T47D (cell line): ENCODE data around the gene SAG.
A peak's percentile ranks its signal among the peaks of the same experiment; 100 is the strongest.
"Not testable (repeated sequence)": the region's sequence is repeated elsewhere in the genome, so short reads cannot be mapped to it uniquely, and the experiment has no call there.

Experiments
- DNase-seq, 2 experiments: peaks; one replicate each; pipeline versions ENCODE4 v3.0.0 to v3.0.0-alpha.2; 2011 to 2012; ENCODE audit warnings: low read depth in 1 of 2, low spot score in 1 of 2
- JUND ChIP-seq: IDR thresholded peaks from 2 replicates; pipeline ENCODE4 v1.6.1; 2012; ENCODE audit warnings: low read depth
- in situ Hi-C: cut with HindIII; loops from 2 replicates; pipeline ENCODE4 v1.10.0; 2016; ENCODE audit warnings: low sequenced_read_pairs, low pct_unique_long_range_greater_than_20kb

SAG gene

GRCh38 chr2:233325256-233325655, 17.6 kb downstream of the SAG start:
- no peak for TF ChIP-seq JUND
- DNase-seq, result no peak
- in situ Hi-C loops, result no loop called here

GRCh38 chr2:233325814-233326213, 18.2 kb downstream of the SAG start:
- no peak for DNase-seq
- in situ Hi-C loops, result no loop called here
- no peak for TF ChIP-seq JUND

GRCh38 chr2:233326500-233326899, 18.9 kb downstream of the SAG start:
- DNase-seq, result no peak
- TF ChIP-seq JUND, result no peak
- in situ Hi-C loops, result no loop called here

GRCh38 chr2:233328922-233329321, 21.3 kb downstream of the SAG start:
- no peak for DNase-seq
- no peak for TF ChIP-seq JUND
- in situ Hi-C loops, result no loop called here

- TF ChIP-seq JUND, result no peak
- DNase-seq, result no peak
- in situ Hi-C loops, result no loop called here
These were observed 22.0 kb downstream of the SAG start for GRCh38 chr2:233329489-233330135.

- no peak for TF ChIP-seq JUND
- in situ Hi-C loops, result no loop called here
- no peak for DNase-seq
These were observed 23.9 kb downstream of the SAG start for GRCh38 chr2:233331536-233331935.

- DNase-seq, result no peak
- in situ Hi-C loops, result no loop called here
- TF ChIP-seq JUND, result no peak
These were observed 24.5 kb downstream of the SAG start for GRCh38 chr2:233332125-233332524.

- TF ChIP-seq JUND, result no peak
- in situ Hi-C loops, result no loop called here
- DNase-seq, result no peak
These were observed 27.3 kb downstream of the SAG start for GRCh38 chr2:233334915-233335314.

GRCh38 chr2:233336091-233336490, 28.5 kb downstream of the SAG start:
- in situ Hi-C loops, DNase-seq: not testable (repeated sequence)

GRCh38 chr2:233336541-233336940, 28.9 kb downstream of the SAG start:
- DNase-seq, result no peak
- in situ Hi-C loops, result no loop called here
- TF ChIP-seq JUND, result no peak

- peak in 1 of 2 experiments; percentile 12 for DNase-seq
- in situ Hi-C loops, result no loop called here
- TF ChIP-seq JUND, result no peak
These were observed 30.4 kb downstream of the SAG start for GRCh38 chr2:233338046-233338445.

GRCh38 chr2:233338812-233339368, 31.3 kb downstream of the SAG start:
- no peak for TF ChIP-seq JUND
- in situ Hi-C loops, result no loop called here
- DNase-seq, result no peak

- no peak for DNase-seq
- TF ChIP-seq JUND, result no peak
- in situ Hi-C loops, result no loop called here
These were observed 31.8 kb downstream of the SAG start for GRCh38 chr2:233339427-233339826.

- TF ChIP-seq JUND, result no peak
- in situ Hi-C loops, result no loop called here
These were observed 33.7 kb downstream of the SAG start for GRCh38 chr2:233341296-233341695.

More at GRCh38 chr2:233341296-233341695, 33.7 kb downstream of the SAG start:
- no peak for DNase-seq
